ENCODE data around the gene KCNJ18.
"Not testable (repeated sequence)": the region's sequence is repeated elsewhere in the genome, so short reads cannot be mapped to it uniquely, and the experiment has no call there.

DNA sequence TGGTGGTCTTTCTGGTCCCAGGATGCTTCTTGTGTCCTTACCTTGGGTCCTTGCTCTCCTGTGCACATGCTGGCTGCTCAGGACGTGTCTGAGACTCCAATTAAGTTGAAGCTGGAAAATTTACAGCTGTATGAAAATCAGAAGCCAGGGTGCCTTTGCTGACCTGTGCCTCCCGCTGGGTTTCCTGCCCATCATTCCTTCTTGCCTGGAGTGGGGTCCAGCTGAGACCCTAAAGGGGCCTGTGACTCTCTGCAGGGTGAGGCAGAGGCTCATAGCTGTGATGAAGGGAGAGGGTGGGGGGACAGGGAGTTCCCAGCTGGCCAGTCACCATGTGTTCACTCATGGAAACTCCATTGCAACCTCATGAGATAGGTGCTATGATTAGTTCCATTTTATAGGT, 1.5 kb upstream of the KCNJ18 start:
- TF ChIP-seq YY1 (IDR thresholded peaks at IDR 0.05; ENCODE audit: insufficient read depth, insufficient read length); SUZ12 (IDR thresholded peaks at IDR 0.05; ENCODE audit: extremely low read depth, insufficient read depth, insufficient read length); ZNF274 (IDR thresholded peaks at IDR 0.05; ENCODE audit: low read depth, low read length): not testable (repeated sequence)

Measured in NT2/D1 (cell line).